HFF-Myc (cell line): ENCODE measurements around the gene PRKCA.

Experiments
- DNase-seq: peaks from one replicate; pipeline ENCODE4 v3.0.0-alpha.2; 2011; ENCODE audit warnings: low read depth; ENCODE audit errors: extremely low read depth
- H3K4me3 ChIP-seq: replicated peaks from 2 replicates; pipeline ENCODE4 v1.5.1; 2011; ENCODE audit warnings: low read depth, mild to moderate bottlenecking, control low read depth, low read length
- CTCF ChIP-seq: IDR thresholded peaks from 2 replicates; pipeline ENCODE4 v1.5.1; 2012; ENCODE audit warnings: mild to moderate bottlenecking, low read depth, low read length, control low read depth; ENCODE audit errors: missing control alignments

The PRKCA gene

GRCh38 chr17:66673668-66674276 is 371.4 kb downstream of the PRKCA start:
- peak; percentile 45 for DNase-seq
- peak; percentile 71 for TF ChIP-seq CTCF
- no peak overlapping the region for H3K4me3 ChIP-seq

- DNase-seq = no peak
- H3K4me3 ChIP-seq = no peak overlapping the region
- TF ChIP-seq CTCF = no peak
Measured at GRCh38 chr17:66675273-66675990, 373.0 kb downstream of the PRKCA start.

GRCh38 chr17:66675991-66676371 is 373.6 kb downstream of the PRKCA start:
- no peak overlapping the region for H3K4me3 ChIP-seq
- no peak for TF ChIP-seq CTCF
- no peak for DNase-seq

GRCh38 chr17:66676421-66676820 is 374.0 kb downstream of the PRKCA start:
- TF ChIP-seq CTCF = no peak
- no peak for DNase-seq
- H3K4me3 ChIP-seq = no peak overlapping the region

DNA sequence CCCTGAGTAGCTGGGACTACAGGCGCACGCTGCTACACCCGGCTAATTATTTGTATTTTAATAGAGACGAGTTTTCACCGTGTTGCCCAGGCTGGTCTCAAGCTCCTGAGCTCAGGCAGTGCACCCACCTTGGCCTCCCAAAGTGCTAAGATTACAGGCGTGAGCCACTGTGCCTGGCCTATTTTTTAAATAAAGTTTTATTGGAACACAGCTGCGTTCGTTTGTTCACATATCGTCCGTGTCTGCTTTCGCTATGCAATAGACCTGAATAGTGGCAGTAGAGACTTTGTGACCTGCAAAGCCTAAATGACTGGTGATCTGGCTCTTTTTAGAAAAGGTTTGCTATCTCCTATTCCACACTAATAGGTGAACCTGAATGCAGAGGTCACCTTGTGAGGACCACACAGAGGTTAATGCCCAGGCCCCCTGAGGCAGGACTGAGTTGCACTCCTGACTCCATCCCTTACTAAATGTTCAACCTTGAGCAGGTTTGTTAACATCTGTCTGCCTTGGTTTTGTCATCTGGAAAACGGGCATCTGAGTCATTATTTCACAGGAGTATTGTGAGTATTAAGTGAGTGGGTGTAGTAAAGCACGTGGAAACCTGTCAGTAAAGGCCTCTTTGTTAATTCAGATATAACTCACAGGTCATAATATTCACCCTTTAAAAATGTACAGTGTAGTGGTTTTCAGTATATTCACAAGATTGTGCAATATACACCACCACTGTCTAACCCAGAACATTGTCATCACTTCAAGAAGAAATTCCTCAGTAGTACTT is 375.0 kb downstream of the PRKCA start:
- no peak for TF ChIP-seq CTCF
- no peak overlapping the region for H3K4me3 ChIP-seq
- no peak for DNase-seq

DNA sequence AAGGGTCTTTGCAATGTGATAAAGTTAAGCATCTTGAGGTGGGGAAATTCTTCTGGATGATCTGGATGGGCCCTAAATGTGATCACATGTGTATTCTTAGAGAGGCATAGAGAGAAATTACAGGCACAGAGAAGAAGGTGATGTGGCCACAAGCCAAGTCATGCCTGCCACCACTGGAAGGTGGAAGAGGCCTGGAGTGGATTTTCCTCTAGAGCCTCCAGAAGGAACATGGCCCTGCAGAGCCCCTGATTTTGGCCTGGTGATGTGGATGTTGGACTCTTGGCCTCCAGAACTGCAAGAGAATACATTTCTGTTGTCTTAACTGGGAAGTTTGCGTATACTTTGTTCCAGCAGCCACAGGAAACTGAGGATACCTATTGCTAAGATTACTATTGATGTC is 375.6 kb downstream of the PRKCA start:
- TF ChIP-seq CTCF = no peak
- no peak for DNase-seq
- H3K4me3 ChIP-seq = no peak overlapping the region
